Rectal smooth muscle tissue (tissue), 1 donor: Measurements from ENCODE around the gene METTL5.
A peak's percentile ranks its signal among the peaks of the same experiment; 100 is the strongest.

Experiments used
- H3K27ac ChIP-seq: one replicate; pipeline ENCODE4 v1.7.0; 2013; ENCODE audit warnings: low read depth, low read length, inconsistent platforms
- H3K27me3 ChIP-seq: one replicate; pipeline ENCODE4 v1.7.0; 2013; ENCODE audit warnings: low read length; ENCODE audit not compliant: control insufficient read depth, insufficient read depth
- H3K36me3 ChIP-seq: one replicate; pipeline ENCODE4 v1.7.0; 2013; ENCODE audit warnings: low read length; ENCODE audit not compliant: control insufficient read depth, insufficient read depth
- H3K4me1 ChIP-seq: one replicate; pipeline ENCODE4 v1.7.0; 2013; ENCODE audit warnings: low read length; ENCODE audit not compliant: control insufficient read depth, insufficient read depth
- H3K4me3 ChIP-seq: one replicate; pipeline ENCODE4 v1.7.0; 2013; ENCODE audit warnings: low read length
- H3K9ac ChIP-seq: one replicate; pipeline ENCODE4 v1.7.0; 2013; ENCODE audit warnings: low read length

METTL5 gene

GRCh38 chr2:169768262-169768995 is 56.3 kb downstream of the METTL5 start:
- Histone ChIP-seq H3K36me3 (no peaks in the 10 kb centered on the region), H3K9ac (no peak overlapping the region), H3K27me3 (peaks cover 5% of the 10 kb centered on the region), H3K4me3 (peak overlapping the region; percentile 36), H3K27ac (no peak overlapping the region), H3K4me1 (peaks cover 3% of the 10 kb centered on the region)

- H3K9ac ChIP-seq = peak overlapping the region; percentile 10
Measured at GRCh38 chr2:169767243-169767888, 57.3 kb downstream of the METTL5 start.

GRCh38 chr2:169765523-169765922 is 59.2 kb downstream of the METTL5 start:
- no peak overlapping the region for H3K9ac ChIP-seq
- H3K36me3 ChIP-seq = no peaks in the 10 kb centered on the region
- no peak overlapping the region for H3K27ac ChIP-seq
- H3K27me3 ChIP-seq = peaks cover 5% of the 10 kb centered on the region
- H3K4me1 ChIP-seq = peaks cover 3% of the 10 kb centered on the region
- no peak overlapping the region for H3K4me3 ChIP-seq

More at GRCh38 chr2:169767243-169767888, 57.3 kb downstream of the METTL5 start:
- no peaks in the 10 kb centered on the region for H3K36me3 ChIP-seq
- no peak overlapping the region for H3K4me3 ChIP-seq
- peaks cover 3% of the 10 kb centered on the region for H3K4me1 ChIP-seq
- peaks cover 5% of the 10 kb centered on the region for H3K27me3 ChIP-seq
- H3K27ac ChIP-seq = no peak overlapping the region

GRCh38 chr2:169761970-169762292 is 62.8 kb downstream of the METTL5 start:
- Histone ChIP-seq H3K36me3 (no peaks in the 10 kb centered on the region), H3K9ac (no peak overlapping the region), H3K4me3 (no peak overlapping the region)

More at GRCh38 chr2:169761970-169762292, 62.8 kb downstream of the METTL5 start:
- Histone ChIP-seq H3K4me1 (no peaks in the 10 kb centered on the region), H3K27ac (no peak overlapping the region), H3K27me3 (no peaks in the 10 kb centered on the region)
